Measurements from ENCODE around the gene RNF220.

DNA sequence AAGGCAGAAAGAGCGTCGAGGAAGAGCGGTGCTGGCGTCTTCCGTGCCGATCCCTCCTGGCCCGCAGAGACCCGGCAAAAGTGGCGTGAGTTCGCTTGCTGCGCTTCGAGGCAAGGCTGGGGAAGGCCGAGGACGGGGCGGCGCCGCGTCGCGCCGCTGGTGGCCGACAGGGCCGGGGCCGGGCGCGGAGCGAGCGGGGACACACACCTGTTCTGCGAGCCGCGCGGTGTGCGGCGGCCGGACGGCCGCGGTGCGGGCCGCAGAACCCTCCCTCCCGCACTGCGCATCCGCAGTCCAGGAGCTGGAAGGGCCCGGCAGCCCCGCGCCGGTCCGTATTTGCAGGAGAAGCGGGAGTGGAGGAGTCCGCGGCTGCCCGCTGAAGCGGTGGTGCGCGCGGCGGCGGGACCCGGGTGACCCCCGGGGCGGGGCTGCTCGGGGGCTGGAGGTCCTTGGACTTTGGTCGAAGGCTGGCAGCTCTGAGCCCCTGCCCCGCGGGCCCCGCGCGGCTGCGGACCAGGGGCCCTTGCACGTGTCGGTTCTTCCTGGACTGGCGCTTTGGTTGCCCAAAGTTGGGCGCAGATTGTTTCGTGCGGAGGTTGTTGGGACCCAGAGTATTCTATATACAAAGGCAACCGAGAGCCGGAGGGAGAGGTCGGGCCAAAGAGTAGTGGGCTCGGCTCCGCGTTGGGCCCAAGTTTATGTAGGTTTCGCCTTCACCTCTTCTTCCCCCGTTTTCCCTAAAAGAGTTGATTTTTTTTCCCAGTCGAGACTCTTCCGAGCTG, 2.6 kb downstream of the RNF220 start:
- no peak for TF ChIP-seq EZH2phosphoT487 (IDR thresholded peaks at IDR 0.05; ENCODE audit: insufficient read depth, low read depth)
- TF ChIP-seq EZH2 (IDR thresholded peaks at IDR 0.05; ENCODE audit: insufficient read depth, poor library complexity, severe bottlenecking): no peak
